GM06990 (cell line): ENCODE data around the gene DOCK1.

Source experiments
- DNase-seq: peaks from one replicate; pipeline ENCODE4 v3.0.0-alpha.2; 2011; ENCODE audit not compliant: insufficient read length; ENCODE audit errors: extremely low read depth
- H3K27me3 ChIP-seq: replicated peaks from 2 replicates; pipeline ENCODE4 v1.6.0; 2011; ENCODE audit warnings: low read length; ENCODE audit not compliant: control insufficient read depth, insufficient read depth
- H3K36me3 ChIP-seq: 2 replicates; pipeline ENCODE4 v1.5.1; 2011; ENCODE audit warnings: low read length; ENCODE audit not compliant: control insufficient read depth, insufficient read depth
- H3K4me3 ChIP-seq: replicated peaks from 2 replicates; pipeline ENCODE4 v1.5.1; 2011; ENCODE audit warnings: low read depth, mild to moderate bottlenecking, control low read depth, low read length
- CTCF ChIP-seq: IDR thresholded peaks from 2 replicates; pipeline ENCODE4 v1.5.1; 2011; ENCODE audit warnings: low read length, control low read depth, mild to moderate bottlenecking, inconsistent platforms; ENCODE audit not compliant: insufficient read depth, poor library complexity, severe bottlenecking

DOCK1 gene

GRCh38 chr10:127458016-127458810, 553.0 kb downstream of the DOCK1 start:
- Histone ChIP-seq H3K27me3 (no peaks in the 10 kb centered on the region), H3K36me3 (no peaks in the 10 kb centered on the region), H3K4me3 (no peak overlapping the region)
- no peak for DNase-seq
- no peak for TF ChIP-seq CTCF

GRCh38 chr10:127458829-127459228, 553.6 kb downstream of the DOCK1 start:
- Histone ChIP-seq H3K36me3 (no peaks in the 10 kb centered on the region), H3K4me3 (no peak overlapping the region), H3K27me3 (no peaks in the 10 kb centered on the region)
- no peak for DNase-seq
- TF ChIP-seq CTCF: no peak

- Histone ChIP-seq H3K4me3 (no peak overlapping the region), H3K36me3 (no peaks in the 10 kb centered on the region), H3K27me3 (no peaks in the 10 kb centered on the region)
- no peak for TF ChIP-seq CTCF
- no peak for DNase-seq
These were observed 554.7 kb downstream of the DOCK1 start for GRCh38 chr10:127459918-127460317.

- H3K4me3 ChIP-seq: no peak overlapping the region
- no peak for DNase-seq
- H3K36me3 ChIP-seq: no peaks in the 10 kb centered on the region
- TF ChIP-seq CTCF: no peak
- H3K27me3 ChIP-seq: no peaks in the 10 kb centered on the region
These were observed 557.5 kb downstream of the DOCK1 start for GRCh38 chr10:127462643-127463295.

GRCh38 chr10:127463548-127463947, 558.3 kb downstream of the DOCK1 start:
- H3K4me3 ChIP-seq: no peak overlapping the region
- H3K36me3 ChIP-seq: no peaks in the 10 kb centered on the region
- TF ChIP-seq CTCF: no peak
- H3K27me3 ChIP-seq: no peaks in the 10 kb centered on the region
- no peak for DNase-seq

- no peak for DNase-seq
- H3K4me3 ChIP-seq: no peak overlapping the region
- H3K27me3 ChIP-seq: no peaks in the 10 kb centered on the region
- H3K36me3 ChIP-seq: no peaks in the 10 kb centered on the region
- TF ChIP-seq CTCF: no peak
These were observed 559.3 kb downstream of the DOCK1 start for GRCh38 chr10:127464561-127464960.
